NCI-H2171 (cell line): ENCODE data around the gene COL5A2.

ENCODE experiments used
- DNase-seq: peaks from one replicate; lab custom pipeline; 2025; lab: John Stamatoyannopoulos, UW

The COL5A2 gene

DNA sequence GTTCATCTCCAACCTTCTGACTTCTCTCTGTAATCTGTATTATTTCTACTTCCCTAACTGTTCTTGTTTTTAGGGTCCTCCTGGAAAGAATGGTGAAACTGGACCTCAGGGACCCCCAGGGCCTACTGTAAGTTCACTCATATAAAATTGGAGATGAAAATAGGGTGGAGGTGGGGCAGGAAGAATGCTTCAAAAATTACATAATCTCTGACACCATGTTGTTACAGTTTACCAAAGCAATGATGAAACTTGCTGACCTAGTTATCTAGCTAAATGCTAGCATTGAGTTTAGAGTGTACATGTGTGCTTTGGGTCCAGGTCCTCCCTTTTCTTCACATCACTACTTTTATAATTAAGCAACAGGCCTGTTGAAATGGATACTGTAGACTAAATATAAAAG lies 182.3 kb downstream of the COL5A2 start:
- DNase-seq: no peak

DNA sequence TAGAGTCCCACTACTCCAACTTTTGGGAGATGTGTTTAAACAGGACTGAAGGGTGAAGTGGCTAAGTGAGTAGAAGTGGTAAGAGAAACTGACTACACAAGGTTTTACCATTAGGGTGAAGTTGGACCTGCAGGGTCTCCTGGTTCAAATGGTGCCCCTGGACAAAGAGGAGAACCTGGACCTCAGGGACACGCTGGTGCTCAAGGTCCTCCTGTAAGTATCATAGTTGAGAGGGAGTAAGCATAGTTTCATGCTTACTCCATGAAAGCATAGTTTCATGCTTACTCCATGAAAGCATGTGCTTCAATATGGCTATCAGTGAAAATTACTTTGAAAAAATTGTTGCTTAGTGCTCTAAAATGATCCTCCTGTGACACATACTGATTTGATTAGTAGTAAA lies 186.3 kb downstream of the COL5A2 start:
- no peak for DNase-seq

GRCh38 chr2:188986839-188987238 lies 192.7 kb downstream of the COL5A2 start:
- no peak for DNase-seq

- no peak for DNase-seq
Measured at GRCh38 chr2:188984680-188985079, 194.9 kb downstream of the COL5A2 start.

DNA sequence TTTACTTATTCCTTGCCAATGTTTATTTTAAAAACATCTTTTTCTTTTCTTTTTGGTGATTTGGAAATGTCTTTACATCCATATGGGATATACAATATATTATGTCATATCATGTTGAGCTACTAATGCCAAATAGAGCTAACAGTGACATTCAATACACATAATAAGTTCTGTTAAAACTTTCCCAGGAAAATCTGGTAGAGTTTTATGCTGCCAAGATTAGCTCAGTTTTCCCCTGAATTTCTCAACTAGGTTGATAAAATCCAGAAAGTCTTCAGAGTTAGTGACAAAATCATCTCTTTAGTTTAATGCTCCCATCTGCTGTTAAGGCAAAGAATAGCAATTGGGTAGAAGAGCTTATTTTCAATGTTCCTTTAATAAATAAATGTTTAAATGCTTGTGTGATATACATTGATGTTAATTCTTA lies 195.5 kb downstream of the COL5A2 start:
- DNase-seq: no peak

- DNase-seq: no peak
Measured at GRCh38 chr2:188983427-188984064, 196.0 kb downstream of the COL5A2 start.
